Vagina (tissue), 2 donors: Measurements from ENCODE around the gene MRC1.

Experiments
- CTCF ChIP-seq, 3 experiments: fragments of 450-650 bp in 2 of 3; fragments of 200-600 bp in 1 of 3; sonication (generic) in 1 of 3; IDR thresholded peaks; one replicate each; pipeline ENCODE4 v1.5.1; 2017 to 2019; ENCODE audit warnings: antibody characterized with exemption in 3 of 3, mild to moderate bottlenecking in 2 of 3, moderate library complexity in 2 of 3
- POLR2A ChIP-seq, 2 donors: fragments of 450-650 bp; IDR thresholded peaks; one replicate each; pipeline ENCODE4 v1.6.1; 2017; ENCODE audit warnings: antibody characterized with exemption in 2 of 2, mild to moderate bottlenecking in 2 of 2, moderate library complexity in 2 of 2
- POLR2AphosphoS5 ChIP-seq, 2 donors: sonication (generic); formaldehyde crosslinking; IDR thresholded peaks; one replicate each; pipeline ENCODE4 v1.9.0; 2017; ENCODE audit warnings: antibody characterized with exemption in 2 of 2, mild to moderate bottlenecking in 2 of 2, low read depth in 1 of 2; ENCODE audit not compliant: insufficient read depth in 1 of 2

- no peak for TF ChIP-seq CTCF (IDR thresholded peaks at IDR 0.05)
- TF ChIP-seq POLR2AphosphoS5 (IDR thresholded peaks at IDR 0.05; ENCODE audit: insufficient read depth in 1 of 2, low read depth in 1 of 2), result no peak
- no peak for TF ChIP-seq POLR2A (IDR thresholded peaks at IDR 0.05)
Observed at GRCh38 chr10:17764142-17764541, 45.0 kb upstream of the MRC1 start.
